Stimulated activated CD4-positive, alpha-beta T cell treated with anti-CD3 and anti-CD28 coated beads, Interleukin-4, amount 100 ng/mL, for 4 hours (primary cell): ENCODE measurements around the gene ALDH16A1.

Source experiments
- DNase-seq, 2 experiments: peaks; one replicate each; pipeline ENCODE4 v3.0.0-alpha.2; 2020

Gene ALDH16A1

GRCh38 chr19:49490287-49491029 lies 37.4 kb downstream of the ALDH16A1 start:
- DNase-seq: no peak

DNA sequence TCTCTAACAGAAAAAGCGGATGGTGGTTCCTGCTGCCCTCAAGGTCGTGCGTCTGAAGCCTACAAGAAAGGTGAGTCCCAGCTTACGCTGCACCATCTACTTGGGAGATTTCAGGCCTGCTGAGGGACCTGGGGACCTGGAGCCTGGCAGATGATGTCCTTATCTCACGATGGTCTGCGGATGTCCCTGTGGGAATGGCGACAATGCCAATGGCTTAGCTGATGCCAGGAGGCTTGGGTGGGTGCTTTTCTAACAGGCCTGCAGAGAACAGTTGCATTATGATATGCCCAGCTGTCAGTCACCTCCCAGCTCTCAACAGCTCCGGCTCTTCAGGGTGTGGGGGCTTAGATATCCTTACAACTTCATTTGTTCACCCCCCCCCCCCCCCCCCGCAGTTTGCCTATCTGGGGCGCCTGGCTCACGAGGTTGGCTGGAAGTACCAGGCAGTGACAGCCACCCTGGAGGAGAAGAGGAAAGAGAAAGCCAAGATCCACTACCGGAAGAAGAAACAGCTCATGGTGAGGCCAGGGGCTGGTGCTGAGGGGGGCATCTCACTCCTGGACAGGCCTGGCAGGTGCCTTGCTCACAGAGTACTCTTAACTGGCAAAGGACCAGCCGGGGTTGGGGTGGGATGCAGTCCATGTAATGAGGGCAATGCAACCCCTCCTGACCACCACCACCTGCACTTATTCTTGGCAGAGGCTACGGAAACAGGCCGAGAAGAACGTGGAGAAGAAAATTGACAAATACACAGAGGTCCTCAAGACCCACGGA lies 38.2 kb downstream of the ALDH16A1 start:
- DNase-seq: no peak

- DNase-seq: no peak
Observed at GRCh38 chr19:49491804-49492572, 39.0 kb downstream of the ALDH16A1 start.

GRCh38 chr19:49492573-49493405 lies 39.8 kb downstream of the ALDH16A1 start:
- no peak for DNase-seq

- DNase-seq: no peak
Observed at GRCh38 chr19:49496574-49497008, 43.6 kb downstream of the ALDH16A1 start.

DNA sequence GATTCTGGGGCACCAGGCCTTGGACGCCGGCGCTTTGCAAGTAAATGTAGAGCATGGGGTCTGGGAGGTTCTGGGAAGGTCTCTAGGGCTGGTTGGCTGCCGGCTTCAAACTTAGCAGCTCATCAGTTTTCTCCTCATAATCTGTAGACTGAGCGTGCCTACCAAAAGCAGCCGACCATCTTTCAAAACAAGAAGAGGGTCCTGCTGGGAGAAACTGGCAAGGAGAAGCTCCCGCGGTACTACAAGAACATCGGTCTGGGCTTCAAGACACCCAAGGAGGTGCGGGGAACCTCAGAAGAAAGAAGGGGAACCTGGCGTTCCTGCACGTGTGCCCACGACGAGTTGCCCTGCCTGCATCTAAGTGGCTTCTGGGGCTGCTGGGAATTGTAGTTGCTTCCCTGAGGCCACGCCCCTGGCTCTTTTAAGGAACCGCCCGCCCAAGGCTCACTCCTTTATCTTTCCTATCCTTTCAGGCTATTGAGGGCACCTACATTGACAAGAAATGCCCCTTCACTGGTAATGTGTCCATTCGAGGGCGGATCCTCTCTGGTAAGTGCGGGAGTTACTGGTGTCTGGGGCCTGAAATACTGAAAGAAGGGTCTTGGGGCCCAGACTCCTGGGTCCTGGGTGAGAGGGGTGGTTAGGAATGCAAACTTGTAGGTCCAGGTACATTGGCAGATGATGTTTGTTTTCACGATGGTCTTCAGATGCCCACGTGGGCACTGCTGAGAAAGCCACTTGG lies 44.2 kb downstream of the ALDH16A1 start:
- DNase-seq: peak; percentile 68 to 78

DNA sequence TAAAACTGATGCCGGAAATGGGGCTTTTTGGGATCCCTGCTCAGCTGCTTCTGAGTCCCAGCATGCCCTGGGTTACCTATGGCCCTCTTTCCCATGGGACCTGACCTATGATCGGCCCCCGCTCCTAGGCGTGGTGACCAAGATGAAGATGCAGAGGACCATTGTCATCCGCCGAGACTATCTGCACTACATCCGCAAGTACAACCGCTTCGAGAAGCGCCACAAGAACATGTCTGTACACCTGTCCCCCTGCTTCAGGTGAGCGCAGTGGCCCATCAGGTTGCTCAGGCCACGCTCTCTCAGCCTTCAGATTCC lies 44.7 kb downstream of the ALDH16A1 start:
- DNase-seq: no peak

- DNase-seq: no peak
Observed at GRCh38 chr19:49498475-49498874, 45.5 kb downstream of the ALDH16A1 start.

DNA sequence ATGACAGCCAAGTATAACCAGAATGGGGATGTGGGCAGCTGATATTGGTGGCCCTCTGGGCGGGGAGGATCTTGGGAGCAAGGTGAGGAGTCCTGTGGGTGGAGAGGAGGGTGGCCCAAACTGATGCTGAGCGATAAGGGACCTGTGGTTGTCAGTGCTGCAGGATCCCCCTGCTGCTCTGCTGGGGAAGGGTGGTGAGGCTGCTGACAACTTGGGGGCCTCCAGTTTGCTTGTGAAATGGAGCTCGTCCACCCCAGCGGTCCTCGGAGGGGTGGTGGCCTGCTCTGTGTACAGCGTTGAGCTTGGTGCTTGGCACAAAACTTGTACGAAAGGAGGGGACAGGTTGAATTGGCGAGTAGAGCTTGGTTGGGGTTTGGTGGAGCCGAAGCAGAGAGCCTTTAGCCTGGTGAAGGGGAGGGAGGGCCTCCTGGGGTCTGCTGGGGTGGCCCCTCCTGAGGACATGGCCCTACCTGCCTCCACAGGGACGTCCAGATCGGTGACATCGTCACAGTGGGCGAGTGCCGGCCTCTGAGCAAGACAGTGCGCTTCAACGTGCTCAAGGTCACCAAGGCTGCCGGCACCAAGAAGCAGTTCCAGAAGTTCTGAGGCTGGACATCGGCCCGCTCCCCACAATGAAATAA lies 46.1 kb downstream of the ALDH16A1 start:
- DNase-seq: peak in 1 of 2 experiments; percentile 18

DNA sequence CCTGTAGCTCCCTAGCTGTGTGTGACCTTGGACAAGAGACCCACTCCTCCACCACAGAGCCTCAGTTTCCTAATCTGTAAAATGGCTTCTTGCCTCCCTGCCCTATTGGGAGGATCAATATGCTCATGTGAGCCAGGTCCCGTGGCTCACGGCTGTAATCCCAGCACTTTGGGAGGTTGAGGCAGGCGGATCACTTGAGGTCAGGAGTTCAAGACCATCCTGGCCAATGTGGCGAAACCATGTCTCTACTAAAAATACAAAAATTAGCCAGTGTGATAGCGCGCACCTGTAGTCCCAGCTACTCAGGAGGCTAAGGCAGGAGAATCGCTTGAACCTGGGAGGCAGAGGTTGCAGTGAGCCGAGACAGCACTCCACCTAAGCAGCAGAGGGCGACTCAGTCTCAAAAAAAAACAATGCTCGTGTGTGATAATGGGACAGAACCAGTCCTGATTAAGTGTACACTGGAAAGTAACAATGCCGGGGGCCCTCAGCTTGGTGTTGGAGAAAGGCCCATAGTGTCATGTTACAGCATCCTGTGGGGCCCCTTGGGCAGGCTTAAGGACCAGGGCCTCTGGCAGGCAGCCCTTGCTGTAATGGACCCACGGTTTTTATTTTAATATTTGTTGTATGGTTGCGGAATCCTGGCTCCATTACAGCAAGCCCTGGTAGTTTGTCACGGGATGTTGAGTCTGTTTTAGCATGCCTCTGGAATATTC lies 50.0 kb downstream of the ALDH16A1 start:
- peak; percentile 20 to 44 for DNase-seq

GRCh38 chr19:49503582-49503962 lies 50.5 kb downstream of the ALDH16A1 start:
- DNase-seq: no peak

GRCh38 chr19:49506575-49507105 lies 53.6 kb downstream of the ALDH16A1 start:
- DNase-seq: peak; percentile 67 to 68

DNA sequence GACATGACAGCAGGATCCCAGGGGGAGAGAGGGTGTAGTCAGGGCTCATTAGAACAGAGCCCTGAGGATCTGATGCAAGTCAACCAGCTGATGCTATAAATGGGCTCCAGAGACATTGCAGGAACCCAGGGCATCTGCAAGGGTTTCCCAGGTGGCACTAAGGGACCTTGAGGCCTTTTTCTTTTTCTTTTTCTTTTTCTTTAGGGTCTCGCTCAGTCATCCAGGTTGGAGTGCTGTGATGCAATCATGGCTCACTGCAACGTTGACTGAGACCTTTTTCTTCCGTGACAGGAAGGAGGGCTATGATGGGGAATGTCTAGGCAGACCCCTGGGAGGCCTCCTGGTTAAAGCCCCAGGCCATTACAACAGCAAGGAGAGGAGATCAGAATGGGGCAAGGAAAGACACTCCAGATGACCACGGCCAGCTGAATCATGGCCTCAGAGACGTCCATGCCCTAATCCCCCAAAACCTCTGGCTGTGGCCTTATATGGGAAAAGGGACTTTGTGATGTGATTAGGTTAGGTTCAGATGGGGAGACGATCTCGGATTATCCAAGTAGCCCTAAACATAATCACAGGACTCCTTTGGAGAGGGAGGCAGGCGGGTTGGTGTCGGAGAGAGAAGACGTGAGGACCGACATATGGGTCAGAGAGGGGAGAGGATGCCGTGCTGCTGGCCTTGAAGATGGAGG lies 54.9 kb downstream of the ALDH16A1 start:
- DNase-seq: no peak

GRCh38 chr19:49512970-49513745 lies 60.1 kb downstream of the ALDH16A1 start:
- DNase-seq: peak in 1 of 2 experiments; percentile 44

DNA sequence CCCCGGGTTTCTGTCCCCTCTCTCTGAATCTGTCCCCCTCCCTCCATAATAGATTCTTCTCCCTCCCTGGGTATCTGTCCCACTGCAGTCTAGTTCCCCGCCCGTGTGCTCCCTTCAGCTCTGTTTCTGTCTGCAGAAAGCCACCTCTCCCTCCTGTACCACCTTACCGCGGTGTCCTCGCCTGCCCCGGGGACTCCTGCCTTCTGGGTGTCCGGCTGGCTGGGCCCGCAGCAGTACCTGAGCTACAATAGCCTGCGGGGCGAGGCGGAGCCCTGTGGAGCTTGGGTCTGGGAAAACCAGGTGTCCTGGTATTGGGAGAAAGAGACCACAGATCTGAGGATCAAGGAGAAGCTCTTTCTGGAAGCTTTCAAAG lies 60.7 kb downstream of the ALDH16A1 start:
- no peak for DNase-seq

GRCh38 chr19:49514151-49514550 lies 61.1 kb downstream of the ALDH16A1 start:
- no peak for DNase-seq

DNA sequence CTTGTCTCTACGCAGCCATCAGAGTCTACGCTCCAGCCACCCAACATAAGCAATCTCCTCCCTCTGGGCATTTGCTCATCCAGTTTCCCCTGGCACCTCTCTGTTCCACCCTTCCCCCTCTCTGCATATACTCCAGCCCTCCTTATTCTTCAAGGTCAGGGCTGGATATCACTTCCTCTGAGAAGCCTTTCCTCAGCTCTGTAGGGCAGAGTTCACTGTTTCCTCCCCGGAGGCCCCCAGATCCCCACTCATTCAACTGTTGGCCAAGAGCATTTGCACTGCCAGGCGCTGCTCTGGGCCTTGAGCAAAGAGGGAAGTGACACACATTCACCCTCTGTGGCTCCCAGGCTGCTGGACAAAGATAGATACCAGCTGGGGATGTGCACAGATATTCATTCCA lies 62.7 kb downstream of the ALDH16A1 start:
- DNase-seq: no peak

- DNase-seq: no peak
Observed at GRCh38 chr19:49518033-49518432, 65.0 kb downstream of the ALDH16A1 start.
